Panc1 (cell line): Measurements from ENCODE around the gene OR10D3.

Experiments
- POLR2AphosphoS5 ChIP-seq: IDR thresholded peaks from 2 replicates; pipeline ENCODE4 v1.6.1; 2012; ENCODE audit warnings: mild to moderate bottlenecking, low read depth, low read length, moderate library complexity
- TCF7L2 ChIP-seq: IDR thresholded peaks from 2 replicates; pipeline ENCODE4 v1.6.1; 2011; ENCODE audit warnings: mild to moderate bottlenecking, low read depth, low read length, inconsistent platforms
- TF ChIP-seq, protein P1 (sequence below): fragments of 450-650 bp; IDR thresholded peaks from 2 replicates; pipeline ENCODE4 v1.5.1; 2017; ENCODE audit warnings: mild to moderate bottlenecking

DNA sequence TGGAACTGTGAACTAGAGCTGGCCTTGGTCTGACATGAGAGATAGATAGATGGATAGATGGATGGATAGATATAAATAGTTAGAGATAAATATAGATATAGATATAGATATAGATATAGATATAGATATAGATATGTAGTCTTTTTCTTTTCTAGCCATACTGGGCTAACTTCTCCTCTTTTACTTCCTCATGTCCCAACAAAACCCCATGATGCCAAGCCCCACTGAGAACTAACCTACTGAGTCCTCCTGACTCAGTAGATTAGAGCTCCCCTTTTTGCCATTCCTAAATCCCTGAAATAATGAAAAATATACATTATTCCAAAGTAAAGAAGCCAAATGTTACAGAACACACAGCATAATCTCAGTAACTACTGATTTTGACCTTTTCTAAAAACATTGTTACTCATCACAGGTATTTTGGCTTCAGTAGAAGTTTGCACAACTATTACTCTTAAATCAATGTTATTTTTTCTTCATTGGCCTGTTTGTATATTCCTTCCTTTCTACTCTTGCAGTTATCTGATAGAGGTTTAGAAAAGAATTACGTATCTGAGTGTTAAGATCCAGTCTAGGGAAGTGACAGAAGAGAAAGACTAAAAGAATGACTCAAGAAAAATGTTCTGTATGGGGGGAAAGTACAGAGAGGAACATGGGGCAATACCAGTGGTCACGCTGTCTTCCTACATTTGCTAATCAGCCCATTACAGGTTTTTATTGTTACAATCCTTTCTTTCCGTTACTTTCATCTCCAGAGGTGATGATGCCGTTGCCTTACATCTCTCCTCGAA lies 6.0 kb upstream of the OR10D3 start:
- TF ChIP-seq, protein P1, sequence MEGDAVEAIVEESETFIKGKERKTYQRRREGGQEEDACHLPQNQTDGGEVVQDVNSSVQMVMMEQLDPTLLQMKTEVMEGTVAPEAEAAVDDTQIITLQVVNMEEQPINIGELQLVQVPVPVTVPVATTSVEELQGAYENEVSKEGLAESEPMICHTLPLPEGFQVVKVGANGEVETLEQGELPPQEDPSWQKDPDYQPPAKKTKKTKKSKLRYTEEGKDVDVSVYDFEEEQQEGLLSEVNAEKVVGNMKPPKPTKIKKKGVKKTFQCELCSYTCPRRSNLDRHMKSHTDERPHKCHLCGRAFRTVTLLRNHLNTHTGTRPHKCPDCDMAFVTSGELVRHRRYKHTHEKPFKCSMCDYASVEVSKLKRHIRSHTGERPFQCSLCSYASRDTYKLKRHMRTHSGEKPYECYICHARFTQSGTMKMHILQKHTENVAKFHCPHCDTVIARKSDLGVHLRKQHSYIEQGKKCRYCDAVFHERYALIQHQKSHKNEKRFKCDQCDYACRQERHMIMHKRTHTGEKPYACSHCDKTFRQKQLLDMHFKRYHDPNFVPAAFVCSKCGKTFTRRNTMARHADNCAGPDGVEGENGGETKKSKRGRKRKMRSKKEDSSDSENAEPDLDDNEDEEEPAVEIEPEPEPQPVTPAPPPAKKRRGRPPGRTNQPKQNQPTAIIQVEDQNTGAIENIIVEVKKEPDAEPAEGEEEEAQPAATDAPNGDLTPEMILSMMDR = no peak
- TF ChIP-seq POLR2AphosphoS5 (no peak), TCF7L2 (no peak)
